NCI-H69 (cell line): ENCODE data around the gene HYI.
"Not testable (repeated sequence)": the region's sequence is repeated elsewhere in the genome, so short reads cannot be mapped to it uniquely, and the experiment has no call there.

ENCODE experiments used
- DNase-seq: peaks from one replicate; lab custom pipeline; 2025; lab: John Stamatoyannopoulos, UW

The HYI gene

DNA sequence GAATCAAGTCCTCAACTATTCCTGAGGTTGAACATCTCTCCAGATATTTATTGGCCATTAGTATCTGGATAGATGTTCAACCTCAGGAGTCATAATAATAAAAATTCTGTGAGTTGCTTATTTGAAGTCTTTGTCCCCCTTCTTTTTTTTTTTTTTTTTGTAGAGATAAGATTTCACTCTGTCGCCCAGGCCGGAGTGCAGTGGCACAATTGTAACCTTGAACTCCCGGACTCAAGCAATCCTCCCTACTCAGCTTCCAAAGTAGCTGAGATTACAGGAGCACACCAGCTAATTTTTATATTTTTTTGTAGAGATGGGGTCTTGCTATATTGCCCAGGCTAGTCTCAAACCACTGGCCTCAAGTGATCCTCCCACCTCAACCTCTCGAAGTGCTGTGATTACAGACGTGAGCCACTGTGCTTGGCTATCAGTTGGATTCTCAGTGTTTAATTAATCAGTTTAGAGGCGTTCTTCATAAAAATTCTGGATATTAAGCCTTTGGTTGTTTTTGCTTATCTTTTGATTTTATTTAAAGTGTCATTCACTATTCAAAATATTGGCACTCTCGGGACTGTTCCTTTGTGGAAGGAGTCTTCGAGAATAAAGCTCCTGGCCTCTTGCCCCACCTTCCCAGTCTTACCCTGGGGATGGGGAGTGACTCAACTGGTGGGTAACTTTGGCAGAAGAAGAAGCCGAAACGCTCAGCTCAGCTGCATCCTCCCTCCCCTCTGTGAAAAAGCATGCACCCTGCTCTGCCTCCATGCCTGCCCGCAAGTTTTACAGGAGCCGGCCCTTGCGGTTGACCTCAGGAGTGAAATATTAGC lies 11.2 kb upstream of the HYI start:
- DNase-seq = no peak

DNA sequence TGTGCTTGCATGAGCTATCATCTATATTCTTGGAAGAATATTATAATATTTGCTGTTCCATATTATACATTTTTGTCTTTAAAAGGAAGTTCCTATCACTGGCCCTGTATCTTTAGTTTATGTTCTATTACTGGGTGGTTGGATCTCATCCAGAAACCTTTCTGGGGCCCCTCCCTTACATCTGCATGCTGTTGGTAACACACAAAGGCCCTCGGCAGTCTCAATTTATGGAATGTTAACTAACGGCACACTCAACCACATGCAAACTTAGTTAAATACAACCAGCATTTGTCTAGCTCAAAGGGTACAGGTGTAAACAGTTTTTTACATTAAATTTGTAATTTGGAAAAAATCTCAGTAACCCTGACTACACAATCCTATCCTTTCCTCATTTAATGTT lies 9.7 kb upstream of the HYI start:
- DNase-seq = peak; percentile 5

DNA sequence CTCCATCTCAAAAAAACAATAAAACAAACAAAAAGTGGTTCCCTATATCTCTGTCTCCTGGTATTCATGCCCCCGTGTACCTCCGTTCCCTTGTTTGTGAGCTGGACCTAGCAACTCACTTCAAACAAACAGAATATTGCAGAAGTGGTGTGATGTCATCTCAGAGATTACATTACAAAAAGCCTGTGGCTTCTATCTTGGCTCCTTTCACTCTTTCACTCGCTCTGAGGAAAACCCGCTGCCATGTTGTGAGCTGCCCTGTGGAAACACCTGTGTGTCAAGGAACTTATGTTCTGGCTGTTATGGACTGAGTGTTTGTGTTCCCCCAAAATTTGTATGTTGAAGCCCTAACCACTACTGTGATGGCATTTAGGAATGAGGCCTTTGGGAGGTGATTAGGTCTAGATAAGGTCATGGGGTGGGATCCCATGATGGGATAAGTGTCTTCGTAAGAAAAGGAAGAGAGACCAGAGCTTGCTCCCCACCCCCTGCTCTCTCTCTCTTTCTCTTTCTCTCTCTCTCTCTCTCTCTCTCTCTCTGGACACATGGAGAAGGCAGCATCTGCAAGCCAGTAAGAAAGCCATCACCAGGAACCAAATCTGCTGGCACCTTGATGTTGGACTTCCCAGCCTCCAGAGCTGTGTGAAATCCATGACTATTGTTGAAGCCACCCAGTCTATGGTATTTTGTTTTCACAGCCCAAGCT lies 7.4 kb upstream of the HYI start:
- no peak for DNase-seq

DNA sequence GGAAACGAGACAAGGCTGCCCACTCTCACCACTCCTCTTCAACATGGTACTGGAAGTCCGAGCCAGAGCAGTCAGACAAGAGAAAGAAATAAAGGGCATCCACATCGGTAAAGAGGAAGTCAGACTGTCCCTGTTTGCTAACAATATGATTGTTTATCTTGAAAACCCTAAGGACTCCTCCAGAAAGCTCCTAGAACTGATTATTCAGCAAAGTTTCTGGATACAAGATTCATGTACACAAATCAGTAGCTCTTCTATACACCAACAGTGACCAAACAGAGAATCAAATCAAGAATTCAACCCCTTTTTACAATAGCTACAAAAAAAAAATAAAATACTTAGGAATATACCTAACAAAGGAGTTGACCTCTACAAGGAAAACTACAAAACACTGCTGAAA lies 4.6 kb upstream of the HYI start:
- DNase-seq = not testable (repeated sequence)

DNA sequence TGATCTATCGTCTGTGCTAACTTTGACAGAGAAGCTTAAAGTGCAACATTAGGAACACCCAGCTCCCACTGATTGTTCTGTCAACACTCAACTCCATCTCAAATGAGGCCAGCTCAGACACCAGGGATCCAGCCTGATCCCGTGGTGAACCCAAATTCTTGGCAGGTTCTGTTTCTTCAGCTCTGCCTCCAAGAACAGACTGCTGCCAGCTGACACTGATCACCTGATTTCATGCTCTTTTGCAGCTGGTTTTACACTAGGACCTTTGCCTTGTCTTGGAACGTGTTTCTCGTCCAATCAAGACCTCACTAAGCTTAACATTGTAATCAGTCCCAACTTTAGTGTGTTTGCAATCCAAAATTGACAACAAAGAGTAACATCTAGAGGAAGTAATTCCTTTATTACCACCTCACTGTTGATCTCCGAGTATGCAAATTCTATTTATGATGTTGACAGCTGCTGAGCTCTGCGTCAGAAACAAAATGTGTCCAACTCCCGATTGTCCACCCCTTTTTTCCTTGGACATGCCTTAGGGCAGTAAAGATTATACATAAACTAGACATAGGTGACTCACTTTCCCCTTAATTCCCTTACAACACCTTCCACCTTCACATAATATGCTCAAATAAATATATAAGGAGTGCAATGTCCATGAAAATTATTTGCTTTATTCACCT lies 1.6 kb upstream of the HYI start:
- no peak for DNase-seq

DNA sequence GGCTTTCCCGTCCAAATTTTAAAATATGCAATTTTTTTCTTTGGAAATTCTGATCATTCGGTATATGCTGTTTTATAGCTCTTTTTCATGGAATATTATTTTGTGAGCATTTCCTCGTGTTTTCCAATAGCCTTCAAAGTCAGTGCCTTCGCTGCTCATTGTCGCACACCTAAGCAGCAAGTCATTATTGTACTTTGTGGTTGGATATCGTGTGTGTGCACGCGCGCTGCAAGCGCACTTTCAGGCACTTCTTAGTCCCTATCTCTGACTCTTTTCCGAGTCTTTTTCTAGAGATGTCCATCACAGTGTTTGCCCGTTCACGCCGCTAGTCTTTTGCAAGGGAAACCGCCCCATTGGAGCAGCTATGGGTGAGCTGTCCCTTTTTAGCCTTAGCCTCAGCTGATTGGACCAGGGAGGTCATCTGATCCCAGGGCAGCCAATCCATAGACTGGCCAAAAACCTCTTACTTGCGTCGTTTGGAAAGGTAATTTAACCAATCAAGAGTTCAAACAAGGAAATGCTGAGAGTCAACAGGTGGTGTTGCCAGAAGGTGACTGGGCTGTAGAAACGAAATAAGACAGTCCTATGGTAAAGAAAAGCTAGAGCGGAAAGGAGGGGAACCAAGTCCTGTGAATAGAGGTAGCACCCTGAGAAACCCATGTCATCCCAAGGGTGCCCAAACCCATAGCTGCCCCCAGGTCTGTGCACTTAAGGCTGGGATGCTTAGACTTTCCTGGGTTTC lies 710 bp upstream of the HYI start:
- DNase-seq = peak; percentile 88

DNA sequence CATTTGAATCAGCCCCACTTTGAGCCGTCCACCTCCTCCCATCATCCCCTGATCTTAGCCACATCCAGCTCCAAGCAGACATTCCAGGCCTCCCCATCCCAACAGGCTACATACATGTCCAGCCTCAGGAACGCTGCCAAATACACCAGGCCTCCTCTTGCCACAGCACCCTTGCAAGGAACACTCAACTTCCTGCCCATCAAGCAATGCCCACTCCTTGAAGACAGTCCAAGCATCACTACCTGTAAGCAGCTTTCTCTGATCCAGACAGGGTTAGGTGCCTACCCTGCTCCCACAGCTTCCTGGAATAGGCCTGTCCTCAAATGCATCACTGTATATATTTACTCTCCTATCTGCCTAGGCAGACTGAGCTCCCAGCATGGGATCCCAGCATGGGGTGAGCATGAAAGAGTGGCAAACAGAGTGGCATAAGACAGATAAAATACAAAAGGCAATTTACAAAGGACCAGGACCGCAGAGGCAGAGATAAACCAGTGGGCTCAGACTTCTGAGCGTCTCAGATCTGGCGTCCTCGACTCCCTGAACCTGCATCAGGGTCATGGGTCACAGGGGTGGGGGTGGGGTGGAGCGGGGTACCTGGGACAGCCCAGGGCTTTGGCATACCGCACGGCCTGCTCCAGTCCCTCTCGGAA lies 816 bp downstream of the HYI start:
- peak; percentile 60 for DNase-seq

DNA sequence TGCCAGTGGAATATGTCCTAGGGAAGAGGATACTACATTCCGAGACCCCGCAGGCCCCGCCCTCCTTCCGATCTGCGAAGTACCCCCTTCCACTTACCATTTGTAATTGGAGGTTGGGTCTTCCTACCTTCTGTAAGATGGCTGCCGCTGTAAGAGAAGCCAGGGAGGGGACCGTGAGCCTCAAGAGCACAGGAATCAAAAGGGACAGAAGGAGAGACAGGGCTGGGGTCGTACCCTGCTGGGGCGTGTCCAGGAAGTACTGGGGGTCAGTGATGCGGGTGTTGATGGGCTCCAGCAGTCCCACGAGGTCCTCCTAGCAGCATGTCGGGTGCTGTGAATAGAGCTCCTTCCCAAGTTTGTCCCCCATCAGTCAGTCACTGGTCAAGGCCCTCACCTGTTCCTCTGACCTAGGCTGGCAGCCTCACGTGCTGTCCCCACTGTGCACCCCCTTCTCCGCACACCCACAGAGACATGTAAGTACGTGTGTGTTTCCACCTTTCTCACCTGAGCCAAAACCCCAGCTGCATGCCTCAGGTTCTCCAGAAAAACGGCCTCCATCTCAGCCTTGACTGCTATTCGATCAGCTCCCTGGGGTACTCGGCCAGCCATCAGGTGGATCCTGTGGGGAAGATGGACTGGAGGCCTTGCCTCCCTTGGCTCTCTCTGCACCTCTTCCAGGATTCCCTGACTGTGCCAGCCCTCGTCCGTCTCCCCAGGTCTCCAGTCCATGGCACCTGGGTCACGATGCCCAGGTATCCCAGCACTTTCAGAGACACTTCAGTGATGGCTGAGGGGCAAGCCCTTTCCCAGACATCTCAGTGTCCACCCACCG lies 1.8 kb downstream of the HYI start:
- no peak for DNase-seq

DNA sequence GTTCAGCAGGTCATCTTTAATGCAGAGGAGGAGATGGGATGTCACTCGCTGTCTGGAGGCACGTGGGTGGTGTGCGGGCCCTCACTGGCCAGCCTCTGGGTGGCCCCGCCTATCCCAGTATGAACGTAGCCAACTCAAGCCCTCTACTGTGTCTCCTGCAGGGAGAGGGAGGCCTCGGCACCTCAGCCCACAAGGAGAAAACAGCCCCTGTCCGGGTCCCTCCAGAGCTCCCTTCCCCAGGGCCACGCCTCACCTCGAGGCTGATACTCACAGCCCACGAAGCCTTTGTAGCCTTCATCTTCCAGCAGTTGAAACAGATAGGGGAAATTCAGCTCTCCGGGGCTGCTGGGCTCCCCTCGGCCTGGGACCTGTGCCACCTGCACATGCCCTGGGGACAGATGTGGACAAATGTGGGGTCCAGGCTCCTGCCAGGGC lies 2.6 kb downstream of the HYI start:
- DNase-seq = no peak

DNA sequence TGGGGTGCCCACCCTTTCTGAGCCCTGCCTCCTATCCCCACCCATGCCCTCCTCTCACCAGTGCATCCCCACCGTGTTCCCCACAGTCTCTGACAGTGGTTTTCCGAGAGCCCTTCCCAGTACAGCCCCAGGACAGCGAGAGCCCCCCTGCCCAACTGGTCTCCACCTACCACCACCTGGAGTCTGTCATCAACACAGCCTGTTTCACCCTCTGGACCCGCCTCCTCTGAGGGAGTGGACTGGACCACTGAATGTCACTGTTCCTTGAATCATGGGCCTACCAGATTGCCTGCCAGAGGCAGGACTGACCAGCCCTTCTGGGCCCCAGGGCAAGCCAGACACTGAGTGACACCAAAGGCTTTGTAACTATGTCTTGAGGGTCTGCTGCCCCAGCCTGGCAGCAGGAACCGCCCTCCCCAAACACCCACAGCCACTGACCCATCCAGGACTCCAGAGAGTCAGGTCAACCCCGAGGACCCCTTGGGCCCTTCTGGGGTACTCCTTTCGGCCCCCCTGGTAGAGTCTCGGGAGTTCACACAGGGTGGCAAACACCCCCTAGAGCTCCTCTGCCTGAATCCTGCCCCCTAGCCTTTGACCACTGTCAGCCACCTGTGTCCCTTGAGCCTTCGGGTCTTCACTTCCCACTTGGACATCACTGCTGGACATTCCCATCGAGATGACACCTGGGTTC lies 3.3 kb downstream of the HYI start:
- no peak for DNase-seq

DNA sequence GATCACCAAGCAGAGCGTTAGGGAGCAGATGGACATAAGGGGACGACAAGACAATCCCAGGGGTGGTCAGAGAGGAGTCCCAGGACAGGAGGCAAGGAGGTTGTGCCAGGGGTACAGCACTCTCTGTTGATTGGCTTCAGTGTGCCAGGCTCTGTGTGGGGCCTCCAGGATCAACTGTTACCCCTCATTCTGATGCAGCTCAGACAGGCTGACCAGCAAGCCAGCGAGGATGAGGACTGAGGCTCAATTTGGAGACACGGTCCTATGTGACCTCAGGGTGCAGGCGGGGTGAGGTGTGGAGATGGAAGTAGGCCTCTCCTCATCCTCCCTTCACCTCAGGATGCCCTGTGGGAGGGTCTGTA lies 4.0 kb downstream of the HYI start:
- no peak for DNase-seq

DNA sequence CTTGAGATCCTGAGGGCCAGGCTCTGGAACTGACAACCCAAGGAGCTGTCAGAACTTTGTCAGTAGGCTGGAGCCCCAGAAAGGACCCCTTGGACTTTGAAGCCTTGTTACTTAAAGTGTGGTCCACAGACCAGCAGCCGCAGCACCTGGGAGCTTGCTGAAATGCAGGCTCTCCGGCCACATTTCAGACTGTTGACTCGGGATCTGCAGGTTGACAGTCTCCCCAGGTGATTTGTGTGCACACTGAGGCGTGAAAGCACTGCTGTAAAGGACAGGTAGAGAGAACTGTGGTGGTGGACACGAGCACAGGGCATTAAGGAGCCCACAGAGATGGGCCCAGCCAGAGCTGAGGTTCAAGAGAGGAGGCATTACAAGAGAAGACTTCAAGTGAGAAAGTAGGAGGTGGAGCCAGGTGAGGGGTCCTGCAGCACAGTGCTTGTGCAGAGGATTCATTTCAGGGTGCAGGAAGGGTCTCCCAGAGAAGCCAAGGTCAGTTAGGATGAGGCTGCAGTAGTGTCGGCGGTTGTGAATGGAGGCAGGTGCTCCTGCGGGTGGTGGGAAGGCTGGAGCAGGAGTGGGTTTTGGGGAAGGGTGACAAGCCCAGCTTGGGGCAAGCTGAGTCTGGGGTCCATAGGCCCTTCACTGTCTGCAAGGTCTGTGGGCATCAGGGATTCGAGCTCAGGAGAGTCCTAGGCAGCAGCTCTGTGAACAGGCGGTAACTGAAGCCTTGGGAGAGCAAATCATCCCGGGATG lies 4.6 kb downstream of the HYI start:
- DNase-seq = no peak

DNA sequence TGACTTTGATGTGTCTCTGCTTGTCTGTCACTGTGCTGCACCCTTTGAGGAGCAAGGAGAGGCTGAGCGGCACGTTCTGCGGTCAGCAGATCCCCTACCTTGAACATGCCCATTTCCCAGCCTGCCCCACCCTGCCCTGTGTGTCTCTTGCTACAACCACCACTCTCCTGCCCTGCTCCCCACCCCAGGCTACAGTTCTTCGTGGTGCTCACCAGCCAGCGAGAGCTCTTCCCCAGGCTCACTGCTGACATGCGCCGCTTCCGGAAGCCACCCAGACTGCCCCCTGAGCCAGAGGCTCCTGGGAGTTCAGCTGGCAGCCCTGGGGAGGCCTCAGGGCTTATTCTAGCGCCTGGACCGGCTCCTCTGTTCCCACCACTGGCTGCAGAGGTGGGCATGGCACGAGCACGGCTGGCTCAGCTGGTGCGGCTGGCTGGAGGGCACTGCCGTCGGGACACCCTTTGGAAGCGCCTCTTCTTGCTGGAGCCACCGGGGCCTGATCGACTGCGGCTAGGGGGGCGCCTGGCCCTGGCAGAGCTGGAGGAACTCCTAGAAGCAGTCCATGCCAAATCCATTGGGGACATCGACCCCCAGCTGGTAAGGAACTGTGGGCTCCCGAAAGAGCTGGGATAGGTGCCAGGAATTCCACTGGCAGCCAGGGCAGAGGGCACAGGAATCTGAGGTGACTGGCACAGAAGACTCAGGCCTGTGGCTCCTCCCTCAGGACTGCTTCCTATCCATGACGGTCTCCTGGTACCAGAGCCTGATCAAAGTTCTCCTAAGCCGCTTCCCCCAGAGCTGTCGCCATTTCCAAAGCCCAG lies 5.6 kb downstream of the HYI start:
- DNase-seq = no peak

DNA sequence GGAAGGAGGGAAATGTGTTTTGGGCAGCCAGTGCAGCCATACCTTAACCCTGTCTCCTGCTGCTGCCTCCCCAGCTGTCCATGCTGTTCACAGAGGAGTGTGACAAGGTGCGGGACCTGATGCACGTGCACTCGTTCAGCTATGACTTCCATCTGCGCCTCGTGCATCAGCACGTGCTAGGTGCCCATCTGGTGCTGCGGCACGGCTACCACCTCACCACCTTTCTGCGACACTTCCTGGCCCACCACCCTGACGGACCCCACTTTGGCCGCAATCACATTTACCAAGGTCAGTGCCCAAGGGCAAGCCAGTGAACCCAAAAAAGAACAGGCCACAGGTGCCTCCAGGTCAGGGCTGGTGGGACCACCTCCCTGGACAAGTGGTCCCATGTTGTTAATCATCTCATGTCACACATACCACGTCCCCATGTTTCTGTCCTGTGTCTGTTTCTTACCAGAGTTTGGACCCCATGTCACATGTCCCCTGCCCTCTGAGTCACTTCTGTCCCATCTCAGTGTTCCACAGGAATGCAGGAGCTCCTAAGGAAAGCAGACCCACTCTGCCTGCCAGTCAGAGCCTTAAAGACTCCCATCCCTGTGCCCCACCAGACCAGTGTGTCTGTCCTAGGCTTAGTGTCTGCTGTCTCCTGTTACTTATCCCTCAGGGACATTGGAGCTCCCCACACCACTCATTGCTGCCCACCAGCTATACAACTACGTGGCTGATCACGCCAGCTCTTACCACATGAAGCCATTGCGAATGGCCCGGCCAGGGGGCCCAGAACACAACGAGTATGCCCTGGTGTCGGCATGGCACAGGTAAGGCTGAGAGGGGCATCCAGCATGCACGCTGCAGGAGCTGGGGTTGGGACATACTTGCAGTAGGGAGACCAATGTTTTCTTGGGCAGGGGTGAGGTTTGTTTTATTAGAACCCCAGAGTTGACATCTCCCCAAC lies 6.6 kb downstream of the HYI start:
- no peak for DNase-seq

DNA sequence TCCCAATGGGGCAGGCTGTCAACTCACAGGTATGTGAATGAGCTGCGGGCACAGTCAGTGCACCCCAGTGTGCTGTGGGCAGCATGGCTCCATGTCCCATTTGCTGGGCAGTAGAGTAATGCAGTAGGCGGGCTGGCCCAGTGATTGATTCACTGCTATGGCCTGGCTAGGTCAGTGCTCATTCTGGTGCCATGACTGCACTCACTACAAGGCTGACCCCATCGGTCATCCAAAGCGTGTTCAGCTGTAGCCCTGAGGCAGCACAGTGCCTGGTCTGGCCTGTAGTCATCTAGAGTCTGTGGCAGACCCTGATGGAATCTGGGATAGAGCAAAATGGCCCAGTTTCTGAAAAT lies 7.4 kb downstream of the HYI start:
- no peak for DNase-seq

DNA sequence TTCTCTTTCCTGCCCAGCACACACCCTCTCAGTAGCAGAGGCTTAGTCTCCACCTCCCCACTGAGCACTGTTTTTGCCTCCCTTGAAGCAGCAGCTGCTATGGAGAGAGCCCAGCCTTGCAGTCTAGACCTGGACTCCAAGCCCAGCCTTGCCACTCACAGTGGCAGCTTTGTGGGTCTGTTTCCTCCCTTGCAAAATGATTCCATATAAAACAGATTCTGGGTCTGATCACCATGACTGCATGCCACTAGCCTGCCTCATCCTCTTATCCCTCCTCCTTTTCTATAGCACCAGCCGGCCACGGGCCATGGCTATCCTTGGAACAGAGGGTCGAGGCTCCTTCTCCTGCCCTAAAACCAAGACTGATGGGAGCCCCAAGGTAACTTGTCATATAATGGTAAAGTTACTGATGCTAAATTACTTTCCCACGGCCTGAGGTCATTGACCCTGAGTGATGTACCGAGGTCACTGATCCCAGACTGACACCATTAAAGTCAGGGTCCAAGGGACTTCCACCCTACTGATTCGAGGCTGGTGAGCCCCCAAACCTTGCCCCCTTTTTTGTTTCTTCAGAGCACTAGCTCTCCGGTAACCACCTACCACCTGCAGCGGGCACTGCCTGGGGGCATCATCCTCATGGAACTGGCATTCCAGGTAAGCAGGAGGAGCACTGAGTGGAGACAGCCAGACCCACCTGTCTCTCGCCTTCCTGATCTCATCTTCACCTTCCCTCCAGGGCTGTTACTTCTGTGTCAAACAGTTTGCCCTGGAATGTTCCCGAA lies 7.9 kb downstream of the HYI start:
- DNase-seq = no peak

DNA sequence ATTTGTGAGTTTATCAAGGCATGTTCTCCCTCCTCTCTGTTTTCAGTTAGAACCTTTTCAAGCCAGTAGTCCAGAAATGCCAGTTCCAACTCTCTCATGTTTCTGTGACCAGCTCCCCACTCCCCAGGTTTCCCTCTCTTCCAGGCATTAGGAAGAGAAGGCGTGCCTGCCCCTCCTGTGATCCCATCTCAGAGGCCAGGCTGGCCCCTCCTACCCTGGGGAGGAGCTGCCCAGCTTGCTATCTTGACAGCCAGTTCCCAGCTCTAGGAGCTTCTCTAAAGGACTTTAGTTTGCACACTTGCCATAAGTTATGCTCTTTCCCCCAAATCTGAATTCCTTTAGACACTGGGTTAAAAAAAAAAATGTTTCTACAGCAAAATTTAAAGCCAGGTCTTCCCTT lies 8.9 kb downstream of the HYI start:
- no peak for DNase-seq
